GM21423 (cell line): ENCODE results near the gene DEPDC4.
A peak's percentile ranks its signal among the peaks of the same experiment; 100 is the strongest.
"Not testable (repeated sequence)": the region's sequence is repeated elsewhere in the genome, so short reads cannot be mapped to it uniquely, and the experiment has no call there.

Experiments used
- ATAC-seq: cut with Tn5 transposase; IDR thresholded peaks from one replicate; pipeline ENCODE4 v1.9.1; 2021; ENCODE audit warnings: mild to moderate bottlenecking, moderate library complexity; ENCODE audit not compliant: unreplicated experiment

The DEPDC4 gene

GRCh38 chr12:100266835-100267602 is at the start of gene DEPDC4, which contains the start of gene SCYL2:
Gene DEPDC4, minus strand, starts transcription at chr12:100267079. Its CDS starts 3 bp downstream, at chr12:100267076.
Gene SCYL2, plus strand, starts transcription at chr12:100267177. Its CDS starts 15,794 bp downstream, at chr12:100282971.
- ATAC-seq, result peak; percentile 88

GRCh38 chr12:100311317-100311716 is 44.4 kb upstream of the DEPDC4 start:
- no peak for ATAC-seq

- ATAC-seq, result not testable (repeated sequence)
Measured at GRCh38 chr12:100308138-100308537, 41.3 kb upstream of the DEPDC4 start.

- ATAC-seq, result not testable (repeated sequence)
Measured at GRCh38 chr12:100304334-100304733, 37.5 kb upstream of the DEPDC4 start.

GRCh38 chr12:100303831-100304230 is 37.0 kb upstream of the DEPDC4 start:
- no peak for ATAC-seq

GRCh38 chr12:100302081-100302480 is 35.2 kb upstream of the DEPDC4 start:
- no peak for ATAC-seq

- ATAC-seq, result no peak
Measured at GRCh38 chr12:100295764-100296555, 29.1 kb upstream of the DEPDC4 start.

- not testable (repeated sequence) for ATAC-seq
Measured at GRCh38 chr12:100294366-100294765, 27.5 kb upstream of the DEPDC4 start.

- no peak for ATAC-seq
Measured at GRCh38 chr12:100293017-100293416, 26.1 kb upstream of the DEPDC4 start.

- no peak for ATAC-seq
Measured at GRCh38 chr12:100290016-100290415, 23.1 kb upstream of the DEPDC4 start.

GRCh38 chr12:100289038-100289437 is 22.2 kb upstream of the DEPDC4 start:
- no peak for ATAC-seq

- ATAC-seq, result not testable (repeated sequence)
Measured at GRCh38 chr12:100284556-100284955, 17.7 kb upstream of the DEPDC4 start.

- no peak for ATAC-seq
Measured at GRCh38 chr12:100279607-100280244, 12.8 kb upstream of the DEPDC4 start.

- no peak for ATAC-seq
Measured at GRCh38 chr12:100279159-100279558, 12.3 kb upstream of the DEPDC4 start.

- no peak for ATAC-seq
Measured at GRCh38 chr12:100274291-100274690, 7.4 kb upstream of the DEPDC4 start.

GRCh38 chr12:100273782-100274181 is 6.9 kb upstream of the DEPDC4 start:
- no peak for ATAC-seq

- ATAC-seq, result no peak
Measured at GRCh38 chr12:100268835-100269564, 2.1 kb upstream of the DEPDC4 start.

- peak; percentile 10 for ATAC-seq
Measured at GRCh38 chr12:100267603-100268281, 863 bp upstream of the DEPDC4 start.

GRCh38 chr12:100266585-100266834 is 369 bp downstream of the DEPDC4 start:
- ATAC-seq, result peak; percentile 83
